HCT116 (cell line): ENCODE data around the gene NUP54. TPM values are rescaled to one million over a fixed set of nuclear protein-coding genes. Genes with fewer than 3 reads are reported as not detected.

Experiments used
- ATAC-seq: fragments of 200-7000 bp; cut with Tn5 transposase; 2 replicates; pipeline ENCODE4 v1.9.1; 2020; ENCODE audit warnings: mild to moderate bottlenecking, moderate library complexity
- BruUV-seq: library from RNA; stranded (reverse); fragments of 400-500 nt; replicated peaks from 2 replicates; lab custom pipeline; 2021; lab: Mats Ljungman, UMichigan
- CTCF ChIA-PET: fragments of 300-600 bp; sonication (Branson Sonifier 250); formaldehyde crosslinking; loops from one replicate; lab custom pipeline; 2021; ENCODE audit warnings: antibody characterized with exemption; lab: Charles Lee
- POLR2A ChIA-PET: fragments of 300-600, 350-600 bp; sonication (Branson Sonifier 250); formaldehyde crosslinking; loops from one replicate; lab custom pipeline; 2021; ENCODE audit warnings: antibody characterized with exemption; lab: Charles Lee
- RAD21 ChIA-PET, 2 experiments: fragments of 300-600 bp; sonication (Branson Sonifier 250); formaldehyde crosslinking; loops; one replicate each; lab custom pipeline; 2023; ENCODE audit warnings: low total read pairs in 2 of 2; ENCODE audit not compliant: uncharacterized antibody in 2 of 2, unreplicated experiment in 2 of 2, low non-redundant PET in 1 of 2; lab: Charles Lee
- DNase-seq: peaks from one replicate; pipeline ENCODE4 v3.0.0-alpha.2; 2010; ENCODE audit warnings: low read depth, low spot score
- H2AFZ ChIP-seq: fragments of 200-600 bp; shearing (Covaris generic), sonication (generic); 2 replicates; pipeline ENCODE4 v1.6.1; 2017; ENCODE audit warnings: low read depth, mixed run types, mixed read lengths, antibody characterized with exemption, low read length; ENCODE audit not compliant: poor library complexity, severe bottlenecking
- H3K27ac ChIP-seq: 2 replicates; pipeline ENCODE4 v1.5.1; 2012; ENCODE audit warnings: low read depth, low read length
- H3K27me3 ChIP-seq: fragments of 200-600 bp; sonication (generic); 2 replicates; pipeline ENCODE4 v1.6.1; 2016; ENCODE audit warnings: mixed run types, low read length, mixed read lengths; ENCODE audit not compliant: insufficient read depth
- H3K36me3 ChIP-seq, 2 experiments: fragments of 200-500 bp in 1 of 2; fragments of 200-600 bp in 1 of 2; sonication (Bioruptor generic) in 1 of 2; sonication (generic) in 1 of 2; 2 replicates each; pipeline versions ENCODE4 v1.5.1 to v1.6.1; 2014 to 2016; ENCODE audit warnings: low read length in 2 of 2, inconsistent platforms in 1 of 2, mixed read lengths in 1 of 2, mixed run types in 1 of 2; ENCODE audit not compliant: insufficient read depth in 2 of 2, control insufficient read depth in 1 of 2
- H3K4me1 ChIP-seq, 2 experiments: fragments of 200-600 bp in 1 of 2; sonication (generic) in 1 of 2; 2 replicates each; pipeline versions ENCODE4 v1.5.1 to v1.6.1; 2012 to 2017; ENCODE audit warnings: low read length in 2 of 2, inconsistent platforms in 1 of 2, mild to moderate bottlenecking in 1 of 2, mixed read lengths in 1 of 2, mixed run types in 1 of 2, moderate library complexity in 1 of 2; ENCODE audit not compliant: insufficient read depth in 2 of 2, control insufficient read depth in 1 of 2
- H3K4me2 ChIP-seq: fragments of 200-600 bp; sonication (generic); 2 replicates; pipeline ENCODE4 v1.6.1; 2017; ENCODE audit warnings: mixed run types, low read length, mixed read lengths
- H3K4me3 ChIP-seq, 2 experiments: fragments of 200-600 bp in 1 of 2; sonication (generic) in 1 of 2; replicated peaks in 1 of 2; 2 replicates each; pipeline ENCODE4 v1.5.1; 2011 to 2016; ENCODE audit warnings: low read length in 2 of 2, control low read depth in 1 of 2, low read depth in 1 of 2, mild to moderate bottlenecking in 1 of 2, mixed read lengths in 1 of 2, mixed run types in 1 of 2
- H3K79me2 ChIP-seq: fragments of 200-600 bp; sonication (generic); 2 replicates; pipeline ENCODE4 v1.6.1; 2017; ENCODE audit warnings: mild to moderate bottlenecking, mixed run types, low read length, moderate library complexity, mixed read lengths; ENCODE audit not compliant: insufficient read depth
- H3K9ac ChIP-seq: fragments of 200-600 bp; sonication (generic); 2 replicates; pipeline ENCODE4 v1.6.1; 2016; ENCODE audit warnings: low read length, mixed read lengths
- H3K9me2 ChIP-seq: fragments of 200-600 bp; sonication (generic), shearing (Covaris generic); 2 replicates; pipeline ENCODE4 v1.6.1; 2017; ENCODE audit warnings: mixed run types, mild to moderate bottlenecking, moderate library complexity; ENCODE audit not compliant: insufficient read depth
- H3K9me3 ChIP-seq, 2 experiments: fragments of 200-500 bp in 1 of 2; fragments of 200-600 bp in 1 of 2; sonication (Bioruptor generic) in 1 of 2; sonication (generic) in 1 of 2; 2 replicates each; pipeline ENCODE4 v1.6.1; 2014 to 2017; ENCODE audit warnings: low read length in 2 of 2, mixed read lengths in 2 of 2, inconsistent platforms in 1 of 2, low read depth in 1 of 2, mild to moderate bottlenecking in 1 of 2, mixed run types in 1 of 2, moderate library complexity in 1 of 2; ENCODE audit not compliant: control insufficient read depth in 1 of 2, insufficient read depth in 1 of 2
- H4K20me1 ChIP-seq: fragments of 200-600 bp; sonication (generic), shearing (Covaris generic); 2 replicates; pipeline ENCODE4 v1.6.1; 2017; ENCODE audit warnings: mixed run types, mild to moderate bottlenecking, moderate library complexity; ENCODE audit not compliant: insufficient read depth
- CBX3 ChIP-seq: IDR thresholded peaks from 2 replicates; pipeline ENCODE4 v1.6.1; 2012; ENCODE audit warnings: low read depth
- CEBPB ChIP-seq: IDR thresholded peaks from 2 replicates; pipeline ENCODE4 v1.6.1; 2012; ENCODE audit warnings: low read depth
- EGR1 ChIP-seq: IDR thresholded peaks from 2 replicates; pipeline ENCODE4 v1.6.1; 2012; ENCODE audit warnings: low read depth
- EZH2 ChIP-seq: fragments of 200-600 bp; sonication (generic); IDR thresholded peaks from 2 replicates; pipeline ENCODE4 v1.6.1; 2017; ENCODE audit warnings: antibody characterized with exemption, mixed run types
- EZH2phosphoT487 ChIP-seq: fragments of 200-600 bp; IDR thresholded peaks from 2 replicates; pipeline ENCODE4 v1.6.1; 2018; ENCODE audit warnings: antibody characterized with exemption, borderline replicate concordance
- FOSL1 ChIP-seq: IDR thresholded peaks from 2 replicates; pipeline ENCODE4 v1.6.1; 2012; ENCODE audit warnings: low read depth
- POLR2AphosphoS5 ChIP-seq: IDR thresholded peaks from 2 replicates; pipeline ENCODE4 v1.6.1; 2011; ENCODE audit warnings: mild to moderate bottlenecking, low read depth, low read length, moderate library complexity
- SIN3A ChIP-seq: IDR thresholded peaks from 2 replicates; pipeline ENCODE4 v1.6.1; 2012; ENCODE audit warnings: low read depth
- SP1 ChIP-seq: IDR thresholded peaks from 2 replicates; pipeline ENCODE4 v1.6.1; 2012; ENCODE audit warnings: low read depth
- SRF ChIP-seq: IDR thresholded peaks from 2 replicates; pipeline ENCODE4 v1.6.1; 2012; ENCODE audit warnings: low read depth
- TCF7L2 ChIP-seq: IDR thresholded peaks from 2 replicates; pipeline ENCODE4 v1.7.0; 2011; ENCODE audit warnings: borderline replicate concordance, inconsistent platforms; ENCODE audit not compliant: insufficient read depth, insufficient read length; ENCODE audit errors: extremely low read depth
- ZFX ChIP-seq: fragments of 450-650 bp; IDR thresholded peaks from 2 replicates; pipeline ENCODE4 v1.6.1; 2017
- intact Hi-C: fragments of 100-400 bp; cut with micrococcal nuclease; formaldehyde crosslinking; loops from 2 replicates; pipeline ENCODE4 v1.10.0; 2022
- total RNA-seq: library from RNA; stranded (reverse); gene quantifications from one replicate; pipeline ENCODE4 v1.2.1, GENCODE V29; 2021; ENCODE audit not compliant: unreplicated experiment
- TF ChIP-seq, protein P1 (sequence below): IDR thresholded peaks from 2 replicates; pipeline ENCODE4 v1.6.1; 2012; ENCODE audit warnings: low read depth
- TF ChIP-seq, protein P2 (sequence below): IDR thresholded peaks from 2 replicates; pipeline ENCODE4 v1.6.1; 2012
- TF ChIP-seq, protein P3 (sequence below): IDR thresholded peaks from 2 replicates; pipeline ENCODE4 v1.6.1; 2012
- TF ChIP-seq, protein P4 (sequence below): IDR thresholded peaks from 2 replicates; pipeline ENCODE4 v1.6.1; 2011; ENCODE audit warnings: mild to moderate bottlenecking, low read length, moderate library complexity; ENCODE audit not compliant: insufficient replicate concordance; ENCODE audit errors: extremely low read depth

The NUP54 gene
- total RNA-seq, 1 experiment from 2014 or later = 53.9 TPM

DNA sequence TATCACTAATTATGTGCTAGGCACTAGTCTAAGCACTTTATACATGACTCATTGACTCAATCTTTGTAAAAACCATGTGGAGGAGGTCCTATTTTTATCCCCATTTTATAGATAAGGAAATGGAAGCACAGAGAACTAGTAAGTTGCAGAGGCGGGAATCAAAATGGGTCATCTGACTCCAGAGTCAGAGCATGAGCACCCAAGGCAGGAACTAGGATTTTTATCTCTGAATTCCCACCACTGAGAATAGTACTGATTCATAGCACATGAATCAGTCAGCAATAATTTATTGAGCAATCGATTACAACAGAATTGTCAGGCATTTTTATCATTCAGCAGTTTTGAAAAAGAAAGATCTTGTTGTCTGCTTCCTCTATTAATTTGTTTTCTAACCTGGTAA, 46.1 kb upstream of the NUP54 start:
- Histone ChIP-seq H3K9ac (peak overlapping the region; percentile 1; the same call in 1 of the 2 replicates), H3K27me3 (no peaks in the 10 kb centered on the region), H3K4me1 (peaks cover 11 to 20% of the 10 kb centered on the region in 2 experiments), H3K9me2 (no peaks in the 10 kb centered on the region), H2AFZ (no peak overlapping the region), H3K9me3 (no peaks in the 10 kb centered on the region), H3K4me3 (no peak overlapping the region)
- ChIA-PET RAD21 (no interaction called here), POLR2A (no interaction called here), CTCF (no interaction called here)
- BruUV-seq = no TSS peak
- no peak for ATAC-seq
- TF ChIP-seq CEBPB (peak; percentile 81), TCF7L2 (no peak), ZFX (no peak), SIN3A (no peak), EZH2phosphoT487 (no peak), POLR2AphosphoS5 (no peak), EGR1 (no peak), SRF (no peak), EZH2 (no peak), FOSL1 (peak; percentile 35; the same call in 1 of the 2 replicates), SP1 (no peak), CBX3 (no peak)
- TF ChIP-seq, protein P1, sequence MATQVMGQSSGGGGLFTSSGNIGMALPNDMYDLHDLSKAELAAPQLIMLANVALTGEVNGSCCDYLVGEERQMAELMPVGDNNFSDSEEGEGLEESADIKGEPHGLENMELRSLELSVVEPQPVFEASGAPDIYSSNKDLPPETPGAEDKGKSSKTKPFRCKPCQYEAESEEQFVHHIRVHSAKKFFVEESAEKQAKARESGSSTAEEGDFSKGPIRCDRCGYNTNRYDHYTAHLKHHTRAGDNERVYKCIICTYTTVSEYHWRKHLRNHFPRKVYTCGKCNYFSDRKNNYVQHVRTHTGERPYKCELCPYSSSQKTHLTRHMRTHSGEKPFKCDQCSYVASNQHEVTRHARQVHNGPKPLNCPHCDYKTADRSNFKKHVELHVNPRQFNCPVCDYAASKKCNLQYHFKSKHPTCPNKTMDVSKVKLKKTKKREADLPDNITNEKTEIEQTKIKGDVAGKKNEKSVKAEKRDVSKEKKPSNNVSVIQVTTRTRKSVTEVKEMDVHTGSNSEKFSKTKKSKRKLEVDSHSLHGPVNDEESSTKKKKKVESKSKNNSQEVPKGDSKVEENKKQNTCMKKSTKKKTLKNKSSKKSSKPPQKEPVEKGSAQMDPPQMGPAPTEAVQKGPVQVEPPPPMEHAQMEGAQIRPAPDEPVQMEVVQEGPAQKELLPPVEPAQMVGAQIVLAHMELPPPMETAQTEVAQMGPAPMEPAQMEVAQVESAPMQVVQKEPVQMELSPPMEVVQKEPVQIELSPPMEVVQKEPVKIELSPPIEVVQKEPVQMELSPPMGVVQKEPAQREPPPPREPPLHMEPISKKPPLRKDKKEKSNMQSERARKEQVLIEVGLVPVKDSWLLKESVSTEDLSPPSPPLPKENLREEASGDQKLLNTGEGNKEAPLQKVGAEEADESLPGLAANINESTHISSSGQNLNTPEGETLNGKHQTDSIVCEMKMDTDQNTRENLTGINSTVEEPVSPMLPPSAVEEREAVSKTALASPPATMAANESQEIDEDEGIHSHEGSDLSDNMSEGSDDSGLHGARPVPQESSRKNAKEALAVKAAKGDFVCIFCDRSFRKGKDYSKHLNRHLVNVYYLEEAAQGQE = no peak
- TF ChIP-seq, protein P2, sequence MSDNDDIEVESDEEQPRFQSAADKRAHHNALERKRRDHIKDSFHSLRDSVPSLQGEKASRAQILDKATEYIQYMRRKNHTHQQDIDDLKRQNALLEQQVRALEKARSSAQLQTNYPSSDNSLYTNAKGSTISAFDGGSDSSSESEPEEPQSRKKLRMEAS = no peak
- TF ChIP-seq, protein P3, sequence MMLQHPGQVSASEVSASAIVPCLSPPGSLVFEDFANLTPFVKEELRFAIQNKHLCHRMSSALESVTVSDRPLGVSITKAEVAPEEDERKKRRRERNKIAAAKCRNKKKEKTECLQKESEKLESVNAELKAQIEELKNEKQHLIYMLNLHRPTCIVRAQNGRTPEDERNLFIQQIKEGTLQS = no peak
- TF ChIP-seq, protein P4, sequence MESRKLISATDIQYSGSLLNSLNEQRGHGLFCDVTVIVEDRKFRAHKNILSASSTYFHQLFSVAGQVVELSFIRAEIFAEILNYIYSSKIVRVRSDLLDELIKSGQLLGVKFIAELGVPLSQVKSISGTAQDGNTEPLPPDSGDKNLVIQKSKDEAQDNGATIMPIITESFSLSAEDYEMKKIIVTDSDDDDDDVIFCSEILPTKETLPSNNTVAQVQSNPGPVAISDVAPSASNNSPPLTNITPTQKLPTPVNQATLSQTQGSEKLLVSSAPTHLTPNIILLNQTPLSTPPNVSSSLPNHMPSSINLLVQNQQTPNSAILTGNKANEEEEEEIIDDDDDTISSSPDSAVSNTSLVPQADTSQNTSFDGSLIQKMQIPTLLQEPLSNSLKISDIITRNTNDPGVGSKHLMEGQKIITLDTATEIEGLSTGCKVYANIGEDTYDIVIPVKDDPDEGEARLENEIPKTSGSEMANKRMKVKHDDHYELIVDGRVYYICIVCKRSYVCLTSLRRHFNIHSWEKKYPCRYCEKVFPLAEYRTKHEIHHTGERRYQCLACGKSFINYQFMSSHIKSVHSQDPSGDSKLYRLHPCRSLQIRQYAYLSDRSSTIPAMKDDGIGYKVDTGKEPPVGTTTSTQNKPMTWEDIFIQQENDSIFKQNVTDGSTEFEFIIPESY = no peak
- TF ChIP-seq, all 23 proteins: peak for 2
- intact Hi-C loops = no loop called here
- H3K4me2 ChIP-seq = peak overlapping the region; percentile 6
- H3K36me3 ChIP-seq = peaks cover 0 to 14% of the 10 kb centered on the region in 2 experiments; a peak in 2 of 4 replicates
- H3K79me2 ChIP-seq = peaks cover under 1% of the 10 kb centered on the region; the same call in 1 of the 2 replicates
- H4K20me1 ChIP-seq = no peaks in the 10 kb centered on the region
- H3K27ac ChIP-seq = no peak overlapping the region
- no peak for DNase-seq
